Endothelial cell of umbilical vein (primary cell): ENCODE results near the gene AK5. TPM values are rescaled to one million over a fixed set of nuclear protein-coding genes. Genes with fewer than 3 reads are reported as not detected.

ENCODE experiments used
- BruUV-seq: library from RNA; stranded (reverse); fragments of 400-500 nt; replicated peaks from 2 replicates; lab custom pipeline; 2021; lab: Mats Ljungman, UMichigan
- CTCF ChIA-PET: fragments of 300-600, 350-600 bp; sonication (Branson Sonifier 250); formaldehyde crosslinking; loops from one replicate; lab custom pipeline; 2021; ENCODE audit warnings: antibody characterized with exemption, inconsistent platforms; lab: Charles Lee
- POLR2A ChIA-PET: fragments of 300-600, 350-600 bp; sonication (Branson Sonifier 250); formaldehyde crosslinking; loops from one replicate; lab custom pipeline; 2021; ENCODE audit warnings: antibody characterized with exemption, inconsistent platforms; lab: Charles Lee
- DNase-seq: peaks from one replicate; pipeline ENCODE4 v3.0.0-alpha.2; 2011; ENCODE audit warnings: low read depth, low spot score
- FAIRE-seq: peaks from 2 replicates; lab custom pipeline; 2011; peaks lifted over from hg19 to GRCh38; lab: Jason Lieb, UNC
- H2AFZ ChIP-seq: 2 replicates; pipeline ENCODE4 v1.6.0; 2012; ENCODE audit warnings: low read depth, low read length, control low read depth, inconsistent platforms
- H3K27ac ChIP-seq: 2 replicates; pipeline ENCODE4 v1.5.1; 2011; ENCODE audit warnings: low read depth, mild to moderate bottlenecking, control low read depth, low read length, moderate library complexity; ENCODE audit not compliant: insufficient read depth
- H3K27me3 ChIP-seq, 2 experiments: 2 replicates each; pipeline versions ENCODE4 v1.6.0 to v1.6.1; 2011; ENCODE audit warnings: low read length in 2 of 2, mixed read lengths in 1 of 2; ENCODE audit not compliant: control insufficient read depth in 2 of 2, insufficient read depth in 2 of 2
- H3K36me3 ChIP-seq, 2 experiments: 2 replicates in 1 of 2; 3 replicates in 1 of 2; pipeline ENCODE4 v1.5.1; 2011; ENCODE audit warnings: low read length in 2 of 2, mild to moderate bottlenecking in 1 of 2, moderate library complexity in 1 of 2; ENCODE audit not compliant: control insufficient read depth in 2 of 2, insufficient read depth in 2 of 2; ENCODE audit errors: extremely low read depth in 1 of 2
- H3K4me1 ChIP-seq: 3 replicates; pipeline ENCODE4 v1.5.1; 2011; ENCODE audit warnings: mild to moderate bottlenecking, low read length; ENCODE audit not compliant: control insufficient read depth, insufficient read depth; ENCODE audit errors: extremely low read depth
- H3K4me2 ChIP-seq: 2 replicates; pipeline ENCODE4 v1.6.1; 2011; ENCODE audit warnings: low read length, control low read depth, mixed read lengths; ENCODE audit not compliant: insufficient read depth
- H3K4me3 ChIP-seq, 3 experiments: fragments of 200-600 bp in 1 of 3; sonication (generic), shearing (Covaris generic) in 1 of 3; replicated peaks in 1 of 3; 2 replicates each; pipeline ENCODE4 v1.5.1; 2011 to 2016; ENCODE audit warnings: control low read depth in 3 of 3, low read length in 3 of 3, mild to moderate bottlenecking in 2 of 3, inconsistent platforms in 1 of 3, low read depth in 1 of 3, moderate library complexity in 1 of 3; ENCODE audit not compliant: insufficient read depth in 1 of 3
- H3K79me2 ChIP-seq: 2 replicates; pipeline ENCODE4 v1.6.0; 2012; ENCODE audit warnings: low read length, inconsistent platforms; ENCODE audit not compliant: control insufficient read depth, insufficient read depth
- H3K9ac ChIP-seq: replicated peaks from 2 replicates; pipeline ENCODE3; 2011; ENCODE audit warnings: low read length, control low read depth; ENCODE audit not compliant: insufficient read depth; ENCODE audit errors: extremely low read depth
- H3K9me1 ChIP-seq: replicated peaks from 3 replicates; pipeline ENCODE4 v1.6.0; 2011; ENCODE audit warnings: mild to moderate bottlenecking, low read length; ENCODE audit not compliant: control insufficient read depth, insufficient read depth; ENCODE audit errors: extremely low read depth
- H3K9me3 ChIP-seq: replicated peaks from 2 replicates; pipeline ENCODE4 v1.5.1; 2012; ENCODE audit warnings: low read length, inconsistent platforms; ENCODE audit not compliant: control insufficient read depth, insufficient read depth
- H4K20me1 ChIP-seq: replicated peaks from 2 replicates; pipeline ENCODE3; 2011; ENCODE audit warnings: mild to moderate bottlenecking, low read length; ENCODE audit not compliant: control insufficient read depth, insufficient read depth; ENCODE audit errors: extremely low read depth
- CTCF ChIP-seq, 2 donors: IDR thresholded peaks; 1 replicate in 1 of 2; 2 replicates in 1 of 2; pipeline ENCODE4 v1.5.1; 2011; ENCODE audit warnings: low read length in 2 of 2, mild to moderate bottlenecking in 2 of 2, moderate library complexity in 2 of 2, control low read depth in 1 of 2, inconsistent platforms in 1 of 2, low read depth in 1 of 2; ENCODE audit not compliant: insufficient read depth in 1 of 2; ENCODE audit errors: extremely low read depth in 1 of 2
- EZH2 ChIP-seq: IDR thresholded peaks from 2 replicates; pipeline ENCODE4 v1.6.1; 2012; ENCODE audit warnings: borderline replicate concordance, low read depth, mild to moderate bottlenecking, moderate library complexity, low read length, inconsistent platforms; ENCODE audit not compliant: severe bottlenecking
- JUN ChIP-seq: IDR thresholded peaks from 2 replicates; pipeline ENCODE4 v1.6.1; 2011; ENCODE audit warnings: borderline replicate concordance, low read depth; ENCODE audit not compliant: insufficient read length, insufficient read depth
- MYC ChIP-seq: IDR thresholded peaks from one replicate; pipeline ENCODE4 v1.6.1; 2011; ENCODE audit warnings: mild to moderate bottlenecking, low read depth, low read length
- POLR2AphosphoS5 ChIP-seq: IDR thresholded peaks from 2 replicates; pipeline ENCODE4 v1.6.1; 2012; ENCODE audit warnings: low read depth, mild to moderate bottlenecking, control low read depth, low read length, moderate library complexity; ENCODE audit not compliant: insufficient read depth
- dilution Hi-C: fragments of 300-500 bp; cut with MboI; formaldehyde crosslinking; loops from one replicate; pipeline ENCODE4 v1.15.0; 2019; ENCODE audit warnings: low sequenced_read_pairs; ENCODE audit not compliant: extremely low pct_ligation_motif_present
- intact Hi-C: fragments of 100-400 bp; cut with micrococcal nuclease; formaldehyde crosslinking; loops from one replicate; pipeline ENCODE4 v1.10.0; 2022
- polyA plus RNA-seq, 4 experiments: library from polyadenylated mRNA; depleted of rRNA in 3 of 4; stranded (reverse) in 3 of 4; unstranded in 1 of 4; fragments of >200 nt; gene quantifications; 2 replicates each; pipeline versions ENCODE4 v1.2.1 to v1.2.3, GENCODE V29; 2011 to 2012; ENCODE audit warnings: missing spikeins in 1 of 4
- total RNA-seq: library from RNA; stranded (reverse); gene quantifications from 2 replicates; pipeline ENCODE4 v1.2.3, GENCODE V29; 2021

Gene AK5
- total and polyA plus RNA-seq, 2 donors (not counting 3 experiments of a cell fraction or from before 2014, with no cell fraction given) = 5.0 to 7.5 TPM

- DNase-seq (no peak), FAIRE-seq (no peak)
- dilution Hi-C loops (no loop called here), intact Hi-C loops (loop anchor here (2.0 kb wide), 1 partner anchor 120 kb away; no protein-coding TSS in a partner anchor)
- Histone ChIP-seq H2AFZ (no peak overlapping the region), H3K27me3 (no peaks in the 10 kb centered on the region), H4K20me1 (no peaks in the 10 kb centered on the region), H3K4me3 (no peak overlapping the region), H3K4me1 (peaks cover 14% of the 10 kb centered on the region), H3K36me3 (no peaks in the 10 kb centered on the region), H3K9me1 (no peaks in the 10 kb centered on the region), H3K9me3 (no peaks in the 10 kb centered on the region), H3K79me2 (no peaks in the 10 kb centered on the region), H3K9ac (no peak overlapping the region), H3K27ac (no peak overlapping the region), H3K4me2 (no peak overlapping the region)
- POLR2A ChIA-PET = no interaction called here
- TF ChIP-seq POLR2AphosphoS5 = no peak
- no peak for TF ChIP-seq MYC
- no peak for TF ChIP-seq EZH2
- TF ChIP-seq CTCF (IDR thresholded peaks at IDR 0.05; ENCODE audit: extremely low read depth in 1 of 2, insufficient read depth in 1 of 2, low read depth in 1 of 2, low read length in 2 of 2) = no peak
- no peak for TF ChIP-seq JUN
- BruUV-seq = no TSS peak
- CTCF ChIA-PET = interaction anchor here (1.0 to 1.3 kb wide), 2 partner anchors 34 to 50 kb away, joined by 3 read pairs; no protein-coding TSS in a partner anchor
Measured at GRCh38 chr1:77412820-77413530, 131.2 kb downstream of the AK5 start.
